Adrenal gland (tissue), 12 donors: ENCODE data around the gene FAIM2. TPM values are rescaled to one million over a fixed set of nuclear protein-coding genes. Genes with fewer than 3 reads are reported as not detected.

ENCODE experiments used
- DNase-seq, 7 donors: peaks; one replicate each; pipeline ENCODE4 v3.0.0-alpha.2; 2019 to 2020
- H3K27ac ChIP-seq, 5 donors: fragments of 200-600 bp; sonication (generic) in 4 of 5; 1 replicate in 3 of 5; 2 replicates in 2 of 5; pipeline versions ENCODE4 v1.5.1 to v1.8.0; 2016 to 2020; ENCODE audit warnings: mild to moderate bottlenecking in 1 of 5
- H3K27me3 ChIP-seq: fragments of 200-600 bp; 2 replicates; pipeline ENCODE4 v1.8.0; 2021
- H3K36me3 ChIP-seq, 2 donors: fragments of 200-600 bp; replicated peaks in 1 of 2; 1 replicate in 1 of 2; 2 replicates in 1 of 2; pipeline versions ENCODE4 v1.5.1 to v1.8.0; 2018 to 2022
- H3K4me1 ChIP-seq, 2 donors: fragments of 200-600 bp; replicated peaks in 1 of 2; 1 replicate in 1 of 2; 2 replicates in 1 of 2; pipeline versions ENCODE4 v1.5.1 to v1.8.0; 2018 to 2021
- H3K4me3 ChIP-seq, 4 donors: fragments of 200-600 bp; sonication (generic) in 3 of 4; one replicate each; pipeline ENCODE4 v1.5.1; 2016 to 2018
- H3K9me3 ChIP-seq, 3 donors: fragments of 200-600 bp; sonication (generic) in 1 of 3; replicated peaks in 1 of 3; 1 replicate in 2 of 3; 2 replicates in 1 of 3; pipeline versions ENCODE4 v1.5.1 to v1.8.0; 2016 to 2021
- CTCF ChIP-seq, 6 experiments: fragments of 450-650 bp in 4 of 6; fragments of 200-600 bp in 2 of 6; sonication (generic) in 1 of 6; IDR thresholded peaks; 1 replicate in 5 of 6; 2 replicates in 1 of 6; pipeline versions ENCODE4 v1.5.1 to v1.8.0; 2016 to 2021; ENCODE audit warnings: antibody characterized with exemption in 6 of 6, mild to moderate bottlenecking in 2 of 6, moderate library complexity in 1 of 6
- POLR2A ChIP-seq, 2 donors: fragments of 450-650 bp; IDR thresholded peaks; one replicate each; pipeline ENCODE4 v1.6.1; 2017; ENCODE audit warnings: antibody characterized with exemption in 2 of 2, mild to moderate bottlenecking in 2 of 2, moderate library complexity in 1 of 2
- WGBS, 4 donors: extraction: QIAGEN DNeasy Blood & Tissue Kit in 2 of 4; methylation state at CpG; one replicate each; pipeline versions ENCODE4 v1.1.5 to v1.1.7; 2013 to 2017; 5-methylcytosine and 5-hydroxymethylcytosine counted together
- intact Hi-C, 2 donors: fragments of 100-400 bp; cut with DNase I; formaldehyde crosslinking; loops; one replicate each; pipeline versions ENCODE4 v1.14.1 to v1.15.0; 2022 to 2023
- polyA plus RNA-seq, 3 donors: library from polyadenylated mRNA; stranded (reverse); fragments of 200-250 nt in 2 of 3; fragments of 350-450 nt in 1 of 3; fragmentation: Illumina TruSeq in 1 of 3; extraction: RNeasy Lipid Tissue Mini Kit (QIAGEN cat#74804) in 1 of 3; gene quantifications; one replicate each; pipeline ENCODE4 v1.2.3, GENCODE V29; 2013 to 2014
- total RNA-seq, 9 donors: library from RNA; depleted of rRNA in 4 of 9; stranded (reverse); fragments of >200 nt in 4 of 9; fragments of 120-200 nt in 1 of 9; fragmentation: NEBNext Ultra II Directional in 1 of 9; extraction: Animal tissue kit (Norgen Biotek cat#: 25700) in 1 of 9; gene quantifications; one replicate each; pipeline versions ENCODE4 v1.1.0 to v1.2.4, GENCODE V29; 2013 to 2023
- donor health status: healthy with polysubstance abuse.
- donor health status: Bipolar disorder and iron deficiency.
- donor health status: DM: yes; HTN: yes; CAD: no.
- donor health status: DM: no; HTN: no; CAD: no.
- donor health status: DM: no; HTN: no; CAD: no.
- donor health status: DM: yes; HTN: yes; CAD: no.

Gene FAIM2
- total and polyA plus RNA-seq, 12 donors: 0.35 to 50.8 (median 8.7) TPM

GRCh38 chr12:49942921-49943624 is 39.4 kb upstream of the FAIM2 start:
- Histone ChIP-seq H3K9me3 (no peaks in the 10 kb centered on the region), H3K36me3 (no peaks in the 10 kb centered on the region), H3K4me1 (peaks cover 0 to 15% of the 10 kb centered on the region in 2 donors), H3K4me3 (no peak overlapping the region), H3K27me3 (no peaks in the 10 kb centered on the region), H3K27ac (no peak overlapping the region)
- 81 to 89% (median 84%) methylated on average over 11 to 14 of the region's 14 CpGs for WGBS, 4 donors
- intact Hi-C loops: no loop called here
- DNase-seq: no peak
- TF ChIP-seq POLR2A (IDR thresholded peaks at IDR 0.05) (no peak), CTCF (IDR thresholded peaks at IDR 0.05) (no peak)

GRCh38 chr12:49942512-49942893 is 38.8 kb upstream of the FAIM2 start:
- Histone ChIP-seq H3K4me1 (peaks cover 0 to 15% of the 10 kb centered on the region in 2 donors), H3K4me3 (no peak overlapping the region), H3K36me3 (no peaks in the 10 kb centered on the region), H3K9me3 (no peaks in the 10 kb centered on the region), H3K27ac (no peak overlapping the region), H3K27me3 (no peaks in the 10 kb centered on the region)
- 92 to 100% (median 94%) methylated on average over 3 of the region's 3 CpGs for WGBS, 4 donors
- TF ChIP-seq POLR2A (IDR thresholded peaks at IDR 0.05) (no peak), CTCF (IDR thresholded peaks at IDR 0.05) (no peak)
- no peak for DNase-seq
- intact Hi-C loops: no loop called here

- H3K4me1 ChIP-seq: peaks cover 0 to 15% of the 10 kb centered on the region in 2 donors
- no peaks in the 10 kb centered on the region for H3K9me3 ChIP-seq
- intact Hi-C loops: no loop called here
- DNase-seq: no peak
- H3K36me3 ChIP-seq: no peaks in the 10 kb centered on the region
- no peak overlapping the region for H3K4me3 ChIP-seq
- H3K27me3 ChIP-seq: no peaks in the 10 kb centered on the region
- no peak overlapping the region for H3K27ac ChIP-seq
- TF ChIP-seq CTCF (IDR thresholded peaks at IDR 0.05): no peak
- no peak for TF ChIP-seq POLR2A (IDR thresholded peaks at IDR 0.05)
- 79 to 90% (median 88%) methylated on average over 10 to 13 of the region's 13 CpGs for WGBS, 4 donors
Measured at GRCh38 chr12:49941556-49942511, 38.1 kb upstream of the FAIM2 start.

- intact Hi-C loops: no loop called here
- Histone ChIP-seq H3K27me3 (no peaks in the 10 kb centered on the region), H3K36me3 (no peaks in the 10 kb centered on the region), H3K27ac (no peak overlapping the region), H3K4me3 (no peak overlapping the region), H3K4me1 (peaks cover 0 to 4% of the 10 kb centered on the region in 2 donors), H3K9me3 (no peaks in the 10 kb centered on the region)
- TF ChIP-seq CTCF (IDR thresholded peaks at IDR 0.05): no peak
- TF ChIP-seq POLR2A (IDR thresholded peaks at IDR 0.05): no peak
- DNase-seq: no peak
- 100% methylated on average over 1 of the region's 1 CpG; no CpG with 5 or more reads in 2 of the 4 donors for WGBS, 4 donors
Measured at GRCh38 chr12:49939707-49940106, 36.0 kb upstream of the FAIM2 start.
